Stimulated activated CD8-positive, alpha-beta memory T cell treated with anti-CD3 and anti-CD28 coated beads, Interleukin-15, amount 100 ng/mL, for 4 hours (primary cell): ENCODE data around the gene ZBED1.
A peak's percentile ranks its signal among the peaks of the same experiment; 100 is the strongest.
"Not testable (repeated sequence)": the region's sequence is repeated elsewhere in the genome, so short reads cannot be mapped to it uniquely, and the experiment has no call there.

Experiments used
- DNase-seq, 2 donors: peaks; one replicate each; pipeline ENCODE4 v3.0.0-alpha.2; 2020; ENCODE audit warnings: low read depth in 2 of 2

The ZBED1 gene

GRCh38 chrX:2500803-2501558 is at the start of gene ZBED1, which contains the start of gene DHRSX:
ZBED1 (minus strand) TSS chrX:2500976; CDS start chrX:2490719, 10,257 bp downstream.
DHRSX (minus strand) TSS chrX:2500976; CDS start chrX:2500925, 51 bp downstream.
- DNase-seq = peak in 1 of 2 donors; percentile 22

- no peak for DNase-seq
Measured at GRCh38 chrX:2549876-2550275, 49.1 kb upstream of the ZBED1 start.

- no peak for DNase-seq
Measured at GRCh38 chrX:2548711-2549423, 48.1 kb upstream of the ZBED1 start.

- no peak for DNase-seq
Measured at GRCh38 chrX:2547736-2548135, 47.0 kb upstream of the ZBED1 start.

- no peak for DNase-seq
Measured at GRCh38 chrX:2546496-2546895, 45.7 kb upstream of the ZBED1 start.

GRCh38 chrX:2545144-2545543 is 44.4 kb upstream of the ZBED1 start:
- no peak for DNase-seq

GRCh38 chrX:2542826-2543521 is 42.2 kb upstream of the ZBED1 start:
- no peak for DNase-seq

- DNase-seq = no peak
Measured at GRCh38 chrX:2541603-2542002, 40.8 kb upstream of the ZBED1 start.

- DNase-seq = no peak
Measured at GRCh38 chrX:2540426-2540947, 39.7 kb upstream of the ZBED1 start.

- DNase-seq = no peak
Measured at GRCh38 chrX:2539586-2539985, 38.8 kb upstream of the ZBED1 start.

GRCh38 chrX:2538031-2538757 is 37.4 kb upstream of the ZBED1 start:
- no peak for DNase-seq

- DNase-seq = no peak
Measured at GRCh38 chrX:2536974-2537373, 36.2 kb upstream of the ZBED1 start.

GRCh38 chrX:2536141-2536540 is 35.4 kb upstream of the ZBED1 start:
- no peak for DNase-seq

GRCh38 chrX:2534261-2535021 is 33.7 kb upstream of the ZBED1 start:
- DNase-seq = not testable (repeated sequence)

- DNase-seq = no peak
Measured at GRCh38 chrX:2533424-2533823, 32.6 kb upstream of the ZBED1 start.

- DNase-seq = no peak
Measured at GRCh38 chrX:2526390-2526789, 25.6 kb upstream of the ZBED1 start.

GRCh38 chrX:2523911-2524310 is 23.1 kb upstream of the ZBED1 start:
- DNase-seq = no peak

- no peak for DNase-seq
Measured at GRCh38 chrX:2521927-2522386, 21.2 kb upstream of the ZBED1 start.

- no peak for DNase-seq
Measured at GRCh38 chrX:2521092-2521926, 20.5 kb upstream of the ZBED1 start.

GRCh38 chrX:2520539-2520938 is 19.8 kb upstream of the ZBED1 start:
- no peak for DNase-seq
